ENCODE data around the gene VPS13D. TPM values are rescaled to one million over a fixed set of nuclear protein-coding genes. Genes with fewer than 3 reads are reported as not detected.

The VPS13D gene
- total RNA-seq, 1 experiment from 2014 or later: 20.2 TPM

- no peak overlapping the region for H3K27ac ChIP-seq (ENCODE audit: insufficient read length, low read depth, low read length)
- H4K91ac ChIP-seq (ENCODE audit: insufficient read length, low read depth, low read length): no peak overlapping the region
- H3K79me1 ChIP-seq (ENCODE audit: insufficient read depth, low read depth, low read length, poor library complexity, severe bottlenecking): no peaks in the 10 kb centered on the region
- H2AK5ac ChIP-seq (ENCODE audit: insufficient read length, low read length): no peak overlapping the region
- no peak overlapping the region for H2BK20ac ChIP-seq (ENCODE audit: low read depth, low read length, poor library complexity, severe bottlenecking)
- H3K23me2 ChIP-seq (ENCODE audit: insufficient read length, low read depth, low read length, poor library complexity, severe bottlenecking): no peaks in the 10 kb centered on the region
- TF ChIP-seq CTCF (conservative IDR thresholded peaks at IDR 0.05): no peak
- H2BK5ac ChIP-seq (ENCODE audit: insufficient read length, low read length): no peak overlapping the region
- H3K18ac ChIP-seq (ENCODE audit: insufficient read length, low read depth, low read length): no peak overlapping the region
- Mint-ChIP-seq H3K4me3 (no peak overlapping the region), H3K36me3 (ENCODE audit: insufficient read depth in 1 of 3, low read depth in 3 of 3) (peaks cover 0 to 8% (median 7%) of the 10 kb centered on the region in 3 experiments; a peak in 4 of 7 replicates), H3K27me3 (ENCODE audit: low read depth) (no peaks in the 10 kb centered on the region), H3K9me3 (no peaks in the 10 kb centered on the region), H3K4me1 (peaks cover 8 to 33% of the 10 kb centered on the region in 2 experiments), H3K27ac (0 out of 7 replicates have a peak overlapping the region, but pooled peaks of 1 of the 3 experiments have one; percentile 33)
- no CpG with 5 or more reads among the region's 11 CpGs for WGBS (ENCODE audit: extremely low coverage, insufficient read length, low lambda C conversion rate)
- no peak overlapping the region for H4K8ac ChIP-seq (replicated peaks; ENCODE audit: insufficient read length, low read depth, low read length)
- H2BK15ac ChIP-seq (ENCODE audit: low read depth, low read length): no peak overlapping the region
- DNase-seq: no peak
- no peak overlapping the region for H3K56ac ChIP-seq (ENCODE audit: insufficient read length, low read depth, low read length)
- no peak overlapping the region for H2BK120ac ChIP-seq (ENCODE audit: low read depth, low read length, poor library complexity, severe bottlenecking)
- H2AFZ ChIP-seq (ENCODE audit: low read length): no peak overlapping the region
- no peak overlapping the region for H4K5ac ChIP-seq (ENCODE audit: insufficient read length, low read depth, low read length)
- no peak overlapping the region for H3K4me2 ChIP-seq (ENCODE audit: insufficient read depth, insufficient read length, low read length)
- no peaks in the 10 kb centered on the region for H3K4me1 ChIP-seq (ENCODE audit: insufficient read depth, low read length)
- no peak overlapping the region for H3K23ac ChIP-seq (ENCODE audit: insufficient read length, low read depth, low read length)
- H3K79me2 ChIP-seq (ENCODE audit: insufficient read depth, low read length): no peaks in the 10 kb centered on the region
- H3K9ac ChIP-seq (ENCODE audit: extremely low read depth, insufficient read length, low read length): no peak overlapping the region
- no peaks in the 10 kb centered on the region for H4K20me1 ChIP-seq (ENCODE audit: control insufficient read depth, insufficient read depth, insufficient read length)
- H3K4ac ChIP-seq (ENCODE audit: low read depth, low read length): no peak overlapping the region
- no peak overlapping the region for H3K14ac ChIP-seq (ENCODE audit: insufficient read depth, low read length)
- no peaks in the 10 kb centered on the region for H3K9me3 ChIP-seq (ENCODE audit: control insufficient read depth, low read depth, low read length)
- no peak overlapping the region for H2BK12ac ChIP-seq (ENCODE audit: insufficient read length, low read depth, low read length)
- no peak overlapping the region for H3T11ph ChIP-seq (ENCODE audit: low read length)
- no peaks in the 10 kb centered on the region for H3K27me3 ChIP-seq (ENCODE audit: insufficient read depth, low read length)
Observed at GRCh38 chr1:12504601-12505000, 274.8 kb downstream of the VPS13D start.

Data from H9 (cell line).